HEK293 (cell line): ENCODE data around the gene PINLYP.

ENCODE experiments used
- ATF2 ChIP-seq: fragments of 450-650 bp; formaldehyde crosslinking; IDR thresholded peaks from 2 replicates; pipeline ENCODE4 v1.5.1; 2016; ENCODE audit warnings: missing biosample characterization, missing genetic modification characterization, low read depth
- CTCF ChIP-seq: fragments of 450-650 bp; formaldehyde crosslinking; IDR thresholded peaks from 2 replicates; pipeline ENCODE4 v1.5.1; 2016; ENCODE audit warnings: missing biosample characterization, missing genetic modification characterization
- GLI2 ChIP-seq: fragments of 450-650 bp; formaldehyde crosslinking; IDR thresholded peaks from 2 replicates; pipeline ENCODE4; 2017; ENCODE audit warnings: missing biosample characterization, missing genetic modification characterization, low read depth, borderline replicate concordance
- KLF10 ChIP-seq: fragments of 450-650 bp; IDR thresholded peaks from 2 replicates; pipeline ENCODE4 v1.5.1; 2018; ENCODE audit warnings: missing biosample characterization, mild to moderate bottlenecking, missing genetic modification characterization
- ZNF354C ChIP-seq: fragments of 450-650 bp; formaldehyde crosslinking; IDR thresholded peaks from 2 replicates; pipeline ENCODE4 v1.5.1; 2016; ENCODE audit warnings: missing biosample characterization, missing genetic modification characterization, low read depth, borderline replicate concordance

GRCh38 chr19:43622956-43623355 lies 47.4 kb downstream of the PINLYP start:
- TF ChIP-seq GLI2 (tag by site-specific recombination): no peak
- TF ChIP-seq CTCF (tag by site-specific recombination): no peak
- TF ChIP-seq KLF10 (tag by site-specific recombination): no peak
- no peak for TF ChIP-seq ATF2 (tag by site-specific recombination)
- TF ChIP-seq ZNF354C (tag by site-specific recombination): no peak
